SK-N-SH (cell line): Measurements from ENCODE around the gene ZRANB3. TPM values are rescaled to one million over a fixed set of nuclear protein-coding genes. Genes with fewer than 3 reads are reported as not detected.

ENCODE experiments used
- CTCF ChIA-PET: fragments of 300-600, 350-600 bp; formaldehyde crosslinking; extraction: SDS; loops from one replicate; lab custom pipeline; 2021; lab: Yijun Ruan, JAX
- POLR2A ChIA-PET: fragments of 350-600 bp; sonication (Branson Sonifier 250); formaldehyde crosslinking; extraction: SDS; loops from one replicate; lab custom pipeline; 2020; ENCODE audit warnings: antibody characterized with exemption, inconsistent platforms; lab: Yijun Ruan, JAX
- DNase-seq: peaks from one replicate; pipeline ENCODE4 v3.0.0; 2012
- H2AFZ ChIP-seq: fragments of 200-600 bp; sonication (generic); 2 replicates; pipeline ENCODE4 v1.8.1; 2016; ENCODE audit warnings: antibody characterized with exemption, mild to moderate bottlenecking, low read depth
- H3F3A ChIP-seq: fragments of 200-600 bp; sonication (generic); replicated peaks from 2 replicates; pipeline ENCODE3; 2016; ENCODE audit warnings: antibody characterized with exemption, mild to moderate bottlenecking; ENCODE audit not compliant: insufficient read depth
- H3K27ac ChIP-seq, 2 experiments: fragments of 200-500 bp in 1 of 2; fragments of 200-600 bp in 1 of 2; sonication (Bioruptor generic) in 1 of 2; sonication (generic), shearing (Covaris generic) in 1 of 2; 2 replicates each; pipeline versions ENCODE4 v1.5.1 to v1.6.1; 2014 to 2016; ENCODE audit warnings: low read depth in 2 of 2, inconsistent platforms in 1 of 2, low read length in 1 of 2, mild to moderate bottlenecking in 1 of 2, mixed read lengths in 1 of 2
- H3K27me3 ChIP-seq: fragments of 200-600 bp; sonication (generic), shearing (Covaris generic); 2 replicates; pipeline ENCODE4 v1.6.1; 2016; ENCODE audit warnings: mixed run types; ENCODE audit not compliant: insufficient read depth
- H3K36me3 ChIP-seq, 2 experiments: fragments of 200-500 bp in 1 of 2; fragments of 200-600 bp in 1 of 2; sonication (Bioruptor generic) in 1 of 2; sonication (generic) in 1 of 2; replicated peaks in 1 of 2; 2 replicates each; pipeline versions ENCODE3 to v1.5.1; 2014 to 2016; ENCODE audit warnings: low read length in 1 of 2, mild to moderate bottlenecking in 1 of 2; ENCODE audit not compliant: insufficient read depth in 2 of 2, control insufficient read depth in 1 of 2
- H3K4me1 ChIP-seq, 2 experiments: fragments of 200-500 bp in 1 of 2; fragments of 200-600 bp in 1 of 2; sonication (Bioruptor generic) in 1 of 2; sonication (generic), shearing (Covaris generic) in 1 of 2; 2 replicates each; pipeline versions ENCODE4 v1.5.1 to v1.6.1; 2014 to 2016; ENCODE audit warnings: low read depth in 1 of 2, low read length in 1 of 2, mixed run types in 1 of 2; ENCODE audit not compliant: insufficient read depth in 2 of 2, control insufficient read depth in 1 of 2
- H3K4me2 ChIP-seq: fragments of 200-600 bp; sonication (generic), shearing (Covaris generic); 2 replicates; pipeline ENCODE4 v1.6.1; 2017; ENCODE audit warnings: mixed run types
- H3K4me3 ChIP-seq, 2 experiments: fragments of 200-500 bp in 1 of 2; fragments of 200-600 bp in 1 of 2; sonication (Bioruptor generic) in 1 of 2; sonication (generic), shearing (Covaris generic) in 1 of 2; 2 replicates each; pipeline versions ENCODE4 v1.5.1 to v1.8.1; 2014 to 2016; ENCODE audit warnings: low read depth in 2 of 2, inconsistent platforms in 1 of 2, low read length in 1 of 2, mild to moderate bottlenecking in 1 of 2, mixed read lengths in 1 of 2, moderate library complexity in 1 of 2
- H3K79me2 ChIP-seq: fragments of 200-600 bp; sonication (generic); 2 replicates; pipeline ENCODE4 v1.8.1; 2017; ENCODE audit warnings: mild to moderate bottlenecking; ENCODE audit not compliant: insufficient read depth
- H3K9ac ChIP-seq: fragments of 200-600 bp; sonication (generic); 2 replicates; pipeline ENCODE4 v1.6.1; 2017; ENCODE audit warnings: mixed run types
- H3K9me2 ChIP-seq: fragments of 200-600 bp; sonication (generic); 2 replicates; pipeline ENCODE4 v1.6.1; 2017; ENCODE audit warnings: mixed run types
- H3K9me3 ChIP-seq: fragments of 200-600 bp; sonication (generic); 2 replicates; pipeline ENCODE4 v1.6.1; 2017; ENCODE audit warnings: mixed run types, mild to moderate bottlenecking, moderate library complexity
- H4K20me1 ChIP-seq: fragments of 200-600 bp; sonication (generic); 2 replicates; pipeline ENCODE4 v1.6.1; 2017; ENCODE audit warnings: mild to moderate bottlenecking, mixed run types; ENCODE audit not compliant: insufficient read depth
- CHD2 ChIP-seq: fragments of 150-350 bp; IDR thresholded peaks from 2 replicates; pipeline ENCODE4 v1.6.1; 2018; ENCODE audit warnings: low read length; ENCODE audit not compliant: partially characterized antibody
- EZH2phosphoT487 ChIP-seq: fragments of 200-600 bp; sonication (generic); IDR thresholded peaks from 2 replicates; pipeline ENCODE4 v1.6.1; 2017; ENCODE audit warnings: low read depth, mixed run types, mild to moderate bottlenecking, antibody characterized with exemption, moderate library complexity, borderline replicate concordance
- FOXJ3 ChIP-seq: sonication (generic); formaldehyde crosslinking; IDR thresholded peaks from 2 replicates; pipeline ENCODE4 v1.5.1; 2020; ENCODE audit warnings: mild to moderate bottlenecking, missing genetic modification reagents
- GABPA ChIP-seq: IDR thresholded peaks from 2 replicates; pipeline ENCODE4 v1.4.0; 2012; ENCODE audit warnings: low read depth, mild to moderate bottlenecking
- JUND ChIP-seq: IDR thresholded peaks from 2 replicates; pipeline ENCODE4 v1.4.0; 2012
- MEF2A ChIP-seq: IDR thresholded peaks from 2 replicates; pipeline ENCODE4 v1.4.0; 2012; ENCODE audit warnings: low read depth, borderline replicate concordance
- NFIC ChIP-seq: IDR thresholded peaks from 2 replicates; pipeline ENCODE4 v1.4.0; 2012; ENCODE audit warnings: borderline replicate concordance
- NRF1 ChIP-seq: IDR thresholded peaks from 2 replicates; pipeline ENCODE4 v1.6.1; 2012; ENCODE audit warnings: low read depth, mild to moderate bottlenecking, low read length
- POLR2AphosphoS5 ChIP-seq: IDR thresholded peaks from 2 replicates; pipeline ENCODE4 v1.6.1; 2012; ENCODE audit warnings: low read depth, low read length
- RAD21 ChIP-seq: IDR thresholded peaks from 2 replicates; pipeline ENCODE4 v1.6.1; 2012; ENCODE audit warnings: mild to moderate bottlenecking, low read length
- RCOR1 ChIP-seq: fragments of 150-350 bp; IDR thresholded peaks from 2 replicates; pipeline ENCODE4 v1.6.1; 2017; ENCODE audit warnings: antibody characterized with exemption, low read length
- RFX5 ChIP-seq: IDR thresholded peaks from 2 replicates; pipeline ENCODE4 v1.6.1; 2012; ENCODE audit warnings: mild to moderate bottlenecking, improper control_type of control experiment, low read length
- RXRA ChIP-seq: IDR thresholded peaks from 2 replicates; pipeline ENCODE4 v1.4.0; 2012; ENCODE audit warnings: low read depth, mild to moderate bottlenecking, borderline replicate concordance
- SIN3A ChIP-seq: IDR thresholded peaks from 2 replicates; pipeline ENCODE4 v1.6.1; 2012; ENCODE audit warnings: low read depth, mild to moderate bottlenecking, low read length, moderate library complexity, borderline replicate concordance
- TAF1 ChIP-seq: IDR thresholded peaks from 2 replicates; pipeline ENCODE4 v1.6.1; 2012; ENCODE audit warnings: low read depth, mild to moderate bottlenecking, low read length, moderate library complexity, borderline replicate concordance
- TEAD4 ChIP-seq: IDR thresholded peaks from 2 replicates; pipeline ENCODE4 v1.4.0; 2012; ENCODE audit warnings: mild to moderate bottlenecking, borderline replicate concordance; ENCODE audit not compliant: insufficient read depth
- WGBS: methylation state at CpG from one replicate; pipeline ENCODE4 v1.1.6; 2017; ENCODE audit warnings: low lambda C conversion rate; 5-methylcytosine and 5-hydroxymethylcytosine counted together
- polyA plus RNA-seq, 3 experiments: library from polyadenylated mRNA; depleted of rRNA; stranded (reverse); fragments of >200 nt; gene quantifications; 2 replicates each; pipeline ENCODE4 v1.2.3, GENCODE V29; 2012
- TF ChIP-seq, protein P1 (sequence below): fragments of 150-350 bp; IDR thresholded peaks from 2 replicates; pipeline ENCODE4 v1.6.1; 2016; ENCODE audit warnings: mild to moderate bottlenecking, low read depth, low read length
- TF ChIP-seq, protein P2 (sequence below): fragments of 150-350 bp; IDR thresholded peaks from 2 replicates; pipeline ENCODE4 v1.6.1; 2017; ENCODE audit warnings: antibody characterized with exemption, low read length, low read depth, borderline replicate concordance
- TF ChIP-seq, protein P3 (sequence below): IDR thresholded peaks from 2 replicates; pipeline ENCODE4 v1.6.1; 2012; ENCODE audit warnings: mild to moderate bottlenecking, low read depth, low read length, moderate library complexity

The ZRANB3 gene
- polyA plus RNA-seq, 1 of the 3 experiments (the other 2 are of a cell fraction): 4.1 TPM

DNA sequence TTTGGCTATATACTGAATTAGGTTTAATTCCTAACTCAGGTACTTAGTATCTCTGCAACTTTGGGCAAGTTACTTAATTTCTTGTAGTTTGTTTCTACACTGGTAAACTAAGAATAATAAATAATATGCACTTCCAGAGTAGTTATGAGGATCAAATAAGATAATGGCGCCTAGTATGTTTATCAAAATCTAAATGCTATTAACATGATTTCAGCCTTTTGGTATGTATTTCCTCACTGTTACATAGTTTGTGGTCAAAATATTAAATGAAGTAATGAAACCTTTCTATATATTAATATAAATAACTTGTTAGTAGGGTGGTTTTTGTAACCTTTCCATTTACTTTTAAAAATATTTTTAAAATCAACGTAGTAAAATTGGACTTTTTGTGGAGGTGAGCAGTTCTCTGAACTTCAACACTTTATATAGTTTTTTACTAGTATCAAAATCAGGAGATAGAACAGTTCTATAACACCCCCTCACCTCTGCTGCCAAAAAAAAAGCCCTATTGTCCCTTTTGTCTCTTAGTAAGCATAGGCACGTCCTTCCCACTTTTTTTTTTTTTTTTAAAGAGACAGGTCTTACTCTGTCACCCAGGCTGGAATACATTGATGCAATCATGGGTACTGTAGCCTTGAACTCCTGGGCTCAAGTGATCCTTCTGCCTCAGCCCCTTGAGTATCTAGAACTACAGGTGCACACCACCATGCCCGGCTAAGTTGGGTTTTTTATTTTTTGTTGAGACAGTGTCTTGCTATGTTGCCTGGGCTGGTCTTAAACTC is 434.2 kb downstream of the ZRANB3 start:
- H3K4me2 ChIP-seq: no peak overlapping the region
- TF ChIP-seq RCOR1 (no peak), TAF1 (no peak), EZH2phosphoT487 (no peak), RXRA (no peak), TEAD4 (no peak), MEF2A (no peak), GABPA (no peak), NFIC (no peak), RAD21 (no peak), NRF1 (no peak), FOXJ3 (CRISPR knock-in tag) (no peak)
- TF ChIP-seq, protein P1, sequence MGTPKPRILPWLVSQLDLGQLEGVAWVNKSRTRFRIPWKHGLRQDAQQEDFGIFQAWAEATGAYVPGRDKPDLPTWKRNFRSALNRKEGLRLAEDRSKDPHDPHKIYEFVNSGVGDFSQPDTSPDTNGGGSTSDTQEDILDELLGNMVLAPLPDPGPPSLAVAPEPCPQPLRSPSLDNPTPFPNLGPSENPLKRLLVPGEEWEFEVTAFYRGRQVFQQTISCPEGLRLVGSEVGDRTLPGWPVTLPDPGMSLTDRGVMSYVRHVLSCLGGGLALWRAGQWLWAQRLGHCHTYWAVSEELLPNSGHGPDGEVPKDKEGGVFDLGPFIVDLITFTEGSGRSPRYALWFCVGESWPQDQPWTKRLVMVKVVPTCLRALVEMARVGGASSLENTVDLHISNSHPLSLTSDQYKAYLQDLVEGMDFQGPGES: no peak
- TF ChIP-seq, protein P2, sequence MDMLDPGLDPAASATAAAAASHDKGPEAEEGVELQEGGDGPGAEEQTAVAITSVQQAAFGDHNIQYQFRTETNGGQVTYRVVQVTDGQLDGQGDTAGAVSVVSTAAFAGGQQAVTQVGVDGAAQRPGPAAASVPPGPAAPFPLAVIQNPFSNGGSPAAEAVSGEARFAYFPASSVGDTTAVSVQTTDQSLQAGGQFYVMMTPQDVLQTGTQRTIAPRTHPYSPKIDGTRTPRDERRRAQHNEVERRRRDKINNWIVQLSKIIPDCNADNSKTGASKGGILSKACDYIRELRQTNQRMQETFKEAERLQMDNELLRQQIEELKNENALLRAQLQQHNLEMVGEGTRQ: no peak
- ChIA-PET POLR2A (no interaction called here), CTCF (no interaction called here)
- 94% methylated on average over 4 of the region's 4 CpGs for WGBS
- H3K9ac ChIP-seq: no peak overlapping the region
- no peaks in the 10 kb centered on the region for H3K9me2 ChIP-seq
- no peaks in the 10 kb centered on the region for H3K27me3 ChIP-seq
- peaks cover 12% of the 10 kb centered on the region for H3F3A ChIP-seq
- no peaks in the 10 kb centered on the region for H3K9me3 ChIP-seq
- H2AFZ ChIP-seq: no peak overlapping the region
- peaks cover 26% of the 10 kb centered on the region for H3K79me2 ChIP-seq
- no peak overlapping the region for H3K4me3 ChIP-seq
- no peak for DNase-seq
- H3K27ac ChIP-seq: no peak overlapping the region
- H3K36me3 ChIP-seq: peaks cover 18 to 44% of the 10 kb centered on the region in 2 experiments
- H3K4me1 ChIP-seq: peaks cover 0 to 11% of the 10 kb centered on the region in 2 experiments; a peak in 1 of 4 replicates
- no peaks in the 10 kb centered on the region for H4K20me1 ChIP-seq

DNA sequence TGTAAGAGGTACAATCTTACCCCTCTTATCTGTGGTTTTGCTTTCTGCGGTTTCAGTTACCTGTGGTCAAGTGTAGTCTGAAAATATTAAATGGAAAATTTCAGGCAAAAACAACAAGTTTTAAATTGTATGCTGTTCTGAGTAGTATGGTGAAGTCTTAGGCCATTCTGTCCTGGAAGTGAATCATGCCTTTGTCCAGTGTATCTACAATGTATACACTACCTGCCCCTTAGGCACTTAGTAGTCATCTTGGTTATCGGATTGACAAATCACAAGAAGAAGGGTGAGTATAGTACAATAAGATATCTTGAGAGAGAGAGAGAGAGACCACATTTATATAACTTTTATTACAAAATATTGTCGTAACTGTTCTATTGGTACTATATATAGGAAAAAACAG is 435.4 kb downstream of the ZRANB3 start:
- CTCF ChIA-PET: interaction anchor here (1.2 kb wide), 1 partner anchor 52 kb away, joined by 3 read pairs; no protein-coding TSS in a partner anchor
- no peak overlapping the region for H3K9ac ChIP-seq
- H3K4me1 ChIP-seq: peaks cover 0 to 9% of the 10 kb centered on the region in 2 experiments; a peak in 1 of 4 replicates
- H3K4me2 ChIP-seq: no peak overlapping the region
- no peaks in the 10 kb centered on the region for H4K20me1 ChIP-seq
- 94% methylated on average over 3 of the region's 3 CpGs for WGBS
- H3K9me2 ChIP-seq: no peaks in the 10 kb centered on the region
- no peak for DNase-seq
- peaks cover 35% of the 10 kb centered on the region for H3K79me2 ChIP-seq
- H3K36me3 ChIP-seq: peaks cover 18 to 52% of the 10 kb centered on the region in 2 experiments
- POLR2A ChIA-PET: no interaction called here
- H3K9me3 ChIP-seq: no peaks in the 10 kb centered on the region
- no peaks in the 10 kb centered on the region for H3K27me3 ChIP-seq
- H2AFZ ChIP-seq: no peak overlapping the region
- no peak overlapping the region for H3K27ac ChIP-seq
- H3K4me3 ChIP-seq: no peak overlapping the region
- peaks cover 12% of the 10 kb centered on the region for H3F3A ChIP-seq
- TF ChIP-seq JUND (no peak), EZH2phosphoT487 (no peak), POLR2AphosphoS5 (no peak), RFX5 (no peak), SIN3A (no peak), FOXJ3 (CRISPR knock-in tag) (no peak), TEAD4 (no peak), CHD2 (no peak)
- TF ChIP-seq, protein P3, sequence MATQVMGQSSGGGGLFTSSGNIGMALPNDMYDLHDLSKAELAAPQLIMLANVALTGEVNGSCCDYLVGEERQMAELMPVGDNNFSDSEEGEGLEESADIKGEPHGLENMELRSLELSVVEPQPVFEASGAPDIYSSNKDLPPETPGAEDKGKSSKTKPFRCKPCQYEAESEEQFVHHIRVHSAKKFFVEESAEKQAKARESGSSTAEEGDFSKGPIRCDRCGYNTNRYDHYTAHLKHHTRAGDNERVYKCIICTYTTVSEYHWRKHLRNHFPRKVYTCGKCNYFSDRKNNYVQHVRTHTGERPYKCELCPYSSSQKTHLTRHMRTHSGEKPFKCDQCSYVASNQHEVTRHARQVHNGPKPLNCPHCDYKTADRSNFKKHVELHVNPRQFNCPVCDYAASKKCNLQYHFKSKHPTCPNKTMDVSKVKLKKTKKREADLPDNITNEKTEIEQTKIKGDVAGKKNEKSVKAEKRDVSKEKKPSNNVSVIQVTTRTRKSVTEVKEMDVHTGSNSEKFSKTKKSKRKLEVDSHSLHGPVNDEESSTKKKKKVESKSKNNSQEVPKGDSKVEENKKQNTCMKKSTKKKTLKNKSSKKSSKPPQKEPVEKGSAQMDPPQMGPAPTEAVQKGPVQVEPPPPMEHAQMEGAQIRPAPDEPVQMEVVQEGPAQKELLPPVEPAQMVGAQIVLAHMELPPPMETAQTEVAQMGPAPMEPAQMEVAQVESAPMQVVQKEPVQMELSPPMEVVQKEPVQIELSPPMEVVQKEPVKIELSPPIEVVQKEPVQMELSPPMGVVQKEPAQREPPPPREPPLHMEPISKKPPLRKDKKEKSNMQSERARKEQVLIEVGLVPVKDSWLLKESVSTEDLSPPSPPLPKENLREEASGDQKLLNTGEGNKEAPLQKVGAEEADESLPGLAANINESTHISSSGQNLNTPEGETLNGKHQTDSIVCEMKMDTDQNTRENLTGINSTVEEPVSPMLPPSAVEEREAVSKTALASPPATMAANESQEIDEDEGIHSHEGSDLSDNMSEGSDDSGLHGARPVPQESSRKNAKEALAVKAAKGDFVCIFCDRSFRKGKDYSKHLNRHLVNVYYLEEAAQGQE: no peak
- TF ChIP-seq, protein P2: no peak
